KOPT-K1 (cell line): Measurements from ENCODE around the gene IFIT2.
A peak's percentile ranks its signal among the peaks of the same experiment; 100 is the strongest.
"Not testable (repeated sequence)": the region's sequence is repeated elsewhere in the genome, so short reads cannot be mapped to it uniquely, and the experiment has no call there.

Source experiments
- H3K27ac ChIP-seq: fragments of 200-600 bp; sonication (generic); 2 replicates; pipeline ENCODE4 v1.5.1; 2016; ENCODE audit warnings: antibody characterized with exemption, mild to moderate bottlenecking, low read depth, low read length; ENCODE audit not compliant: poor library complexity, severe bottlenecking
- H3K36me3 ChIP-seq: fragments of 200-600 bp; sonication (generic); 2 replicates; pipeline ENCODE4 v1.5.1; 2017; ENCODE audit warnings: antibody characterized with exemption, mild to moderate bottlenecking, low read length, moderate library complexity; ENCODE audit not compliant: insufficient read depth
- H3K9me3 ChIP-seq: fragments of 200-600 bp; sonication (generic); 2 replicates; pipeline ENCODE4 v1.5.1; 2017; ENCODE audit warnings: antibody characterized with exemption, low read length, mild to moderate bottlenecking; ENCODE audit not compliant: insufficient read depth, poor library complexity, severe bottlenecking

IFIT2 gene, protein sequence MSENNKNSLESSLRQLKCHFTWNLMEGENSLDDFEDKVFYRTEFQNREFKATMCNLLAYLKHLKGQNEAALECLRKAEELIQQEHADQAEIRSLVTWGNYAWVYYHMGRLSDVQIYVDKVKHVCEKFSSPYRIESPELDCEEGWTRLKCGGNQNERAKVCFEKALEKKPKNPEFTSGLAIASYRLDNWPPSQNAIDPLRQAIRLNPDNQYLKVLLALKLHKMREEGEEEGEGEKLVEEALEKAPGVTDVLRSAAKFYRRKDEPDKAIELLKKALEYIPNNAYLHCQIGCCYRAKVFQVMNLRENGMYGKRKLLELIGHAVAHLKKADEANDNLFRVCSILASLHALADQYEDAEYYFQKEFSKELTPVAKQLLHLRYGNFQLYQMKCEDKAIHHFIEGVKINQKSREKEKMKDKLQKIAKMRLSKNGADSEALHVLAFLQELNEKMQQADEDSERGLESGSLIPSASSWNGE

DNA sequence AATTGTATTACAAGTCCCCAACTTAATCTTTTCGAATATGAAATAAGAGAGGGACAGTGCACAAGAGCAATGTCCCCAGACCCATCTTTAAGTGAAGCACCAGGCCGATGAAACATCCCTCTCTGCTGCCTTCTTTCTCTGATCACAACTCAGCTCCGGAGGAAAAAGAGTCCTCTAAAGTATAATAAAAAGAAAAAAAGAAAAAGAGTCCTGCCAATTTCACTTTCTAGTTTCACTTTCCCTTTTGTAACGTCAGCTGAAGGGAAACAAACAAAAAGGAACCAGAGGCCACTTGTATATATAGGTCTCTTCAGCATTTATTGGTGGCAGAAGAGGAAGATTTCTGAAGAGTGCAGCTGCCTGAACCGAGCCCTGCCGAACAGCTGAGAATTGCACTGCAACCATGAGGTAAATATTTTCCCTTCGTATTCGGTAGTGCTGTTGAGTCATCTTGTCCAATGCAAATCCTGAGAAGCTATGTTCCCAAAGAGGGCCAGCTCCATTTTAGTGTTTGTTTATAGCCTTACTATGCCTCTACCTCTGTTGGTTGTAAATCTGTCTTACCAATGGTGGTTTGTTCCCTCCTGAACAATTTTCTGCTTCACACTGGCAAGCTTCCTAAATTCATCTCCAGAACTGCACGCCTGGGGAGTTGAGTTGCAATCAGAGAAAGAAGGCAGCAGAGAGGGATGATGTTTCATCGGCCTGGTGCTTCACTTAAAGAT lies at the start of gene IFIT2:
Gene IFIT2, plus strand, starts transcription at position 326 of the 725 bp plus-strand sequence. Its CDS starts 78 bp downstream, at position 404.
- Histone ChIP-seq H3K36me3 (peaks cover 7% of the 10 kb centered on the region), H3K27ac (peak within 1 kb of the TSS; percentile 77), H3K9me3 (no peaks in the 10 kb centered on the region)

- Histone ChIP-seq H3K36me3 (no peaks in the 10 kb centered on the region), H3K27ac (peak overlapping the region; percentile 29), H3K9me3 (peaks cover 26% of the 10 kb centered on the region)
Measured at GRCh38 chr10:89252225-89252585, 49.6 kb upstream of the IFIT2 start.

DNA sequence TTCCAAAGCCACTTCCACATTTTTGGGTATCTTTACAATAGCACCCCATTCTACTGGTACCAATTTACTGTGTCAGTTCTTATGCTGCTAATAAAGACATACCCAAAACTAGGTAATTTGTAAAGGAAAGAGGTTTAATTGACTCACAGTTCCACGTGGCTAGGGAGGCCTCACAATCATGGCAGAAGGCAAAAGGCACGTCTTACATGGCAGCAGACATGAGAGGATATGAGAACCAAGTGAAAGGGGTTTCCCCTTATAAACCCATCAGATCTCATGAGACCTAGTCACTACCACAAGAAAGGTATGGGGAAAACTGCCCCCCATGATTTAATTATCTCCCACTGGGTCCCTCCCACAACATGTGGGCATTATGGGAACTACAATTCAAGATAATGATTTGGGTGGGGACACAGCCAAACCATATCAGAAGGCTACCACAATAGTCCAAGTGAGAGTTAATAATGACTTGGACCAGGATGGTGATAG lies 46.7 kb upstream of the IFIT2 start:
- not testable (repeated sequence) for H3K27ac ChIP-seq, H3K36me3 ChIP-seq
- peaks cover 26% of the 10 kb centered on the region for H3K9me3 ChIP-seq

- H3K36me3 ChIP-seq = no peaks in the 10 kb centered on the region
- H3K9me3 ChIP-seq = peaks cover 26% of the 10 kb centered on the region
- no peak overlapping the region for H3K27ac ChIP-seq
Measured at GRCh38 chr10:89255793-89256192, 46.1 kb upstream of the IFIT2 start.

DNA sequence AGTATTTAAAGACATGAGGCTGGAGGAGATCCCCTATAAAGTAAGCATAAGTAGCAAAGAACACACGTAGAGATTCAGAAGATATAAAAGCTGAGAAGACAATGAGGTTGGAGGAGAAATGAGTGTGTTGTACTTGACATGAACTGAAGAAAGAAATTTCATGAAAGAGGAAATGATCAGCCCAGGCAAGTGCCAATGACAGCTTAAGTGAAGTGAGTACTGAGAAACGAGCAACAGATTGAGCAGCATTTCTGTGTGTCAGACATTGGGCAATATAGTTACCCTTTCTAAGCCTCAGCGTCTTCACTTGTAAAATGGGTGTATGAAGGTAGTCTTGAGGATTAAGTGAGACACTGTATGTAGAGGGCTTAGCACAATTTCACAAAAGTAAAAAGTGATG lies 45.5 kb upstream of the IFIT2 start:
- Histone ChIP-seq H3K9me3 (peaks cover 26% of the 10 kb centered on the region), H3K36me3 (no peaks in the 10 kb centered on the region), H3K27ac (no peak overlapping the region)

- Histone ChIP-seq H3K36me3 (no peaks in the 10 kb centered on the region), H3K9me3 (peaks cover 26% of the 10 kb centered on the region), H3K27ac (no peak overlapping the region)
Measured at GRCh38 chr10:89256962-89257361, 44.9 kb upstream of the IFIT2 start.

- no peaks in the 10 kb centered on the region for H3K36me3 ChIP-seq
- no peak overlapping the region for H3K27ac ChIP-seq
- peaks cover 23% of the 10 kb centered on the region for H3K9me3 ChIP-seq
Measured at GRCh38 chr10:89257581-89257980, 44.3 kb upstream of the IFIT2 start.

DNA sequence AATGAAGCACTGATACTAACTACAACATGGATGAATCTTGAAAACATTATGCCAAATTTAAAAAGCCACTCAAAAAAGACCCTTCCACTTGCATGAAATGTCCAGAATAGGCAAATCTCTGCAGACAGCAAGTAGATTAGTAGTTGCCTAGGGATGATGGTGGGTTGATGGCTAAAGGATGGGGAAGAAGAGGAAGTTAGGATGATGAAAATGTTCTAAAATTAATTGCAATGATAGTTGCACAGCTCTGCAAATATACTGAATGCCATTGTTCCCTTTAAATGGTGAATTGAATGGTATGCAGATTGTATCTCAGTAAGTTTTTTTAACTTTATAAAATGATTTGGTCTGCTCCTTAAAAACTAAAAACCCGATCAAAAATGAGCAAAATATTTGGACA lies 43.0 kb upstream of the IFIT2 start:
- Histone ChIP-seq H3K27ac (no peak overlapping the region), H3K9me3 (peaks cover 14% of the 10 kb centered on the region), H3K36me3 (no peaks in the 10 kb centered on the region)

DNA sequence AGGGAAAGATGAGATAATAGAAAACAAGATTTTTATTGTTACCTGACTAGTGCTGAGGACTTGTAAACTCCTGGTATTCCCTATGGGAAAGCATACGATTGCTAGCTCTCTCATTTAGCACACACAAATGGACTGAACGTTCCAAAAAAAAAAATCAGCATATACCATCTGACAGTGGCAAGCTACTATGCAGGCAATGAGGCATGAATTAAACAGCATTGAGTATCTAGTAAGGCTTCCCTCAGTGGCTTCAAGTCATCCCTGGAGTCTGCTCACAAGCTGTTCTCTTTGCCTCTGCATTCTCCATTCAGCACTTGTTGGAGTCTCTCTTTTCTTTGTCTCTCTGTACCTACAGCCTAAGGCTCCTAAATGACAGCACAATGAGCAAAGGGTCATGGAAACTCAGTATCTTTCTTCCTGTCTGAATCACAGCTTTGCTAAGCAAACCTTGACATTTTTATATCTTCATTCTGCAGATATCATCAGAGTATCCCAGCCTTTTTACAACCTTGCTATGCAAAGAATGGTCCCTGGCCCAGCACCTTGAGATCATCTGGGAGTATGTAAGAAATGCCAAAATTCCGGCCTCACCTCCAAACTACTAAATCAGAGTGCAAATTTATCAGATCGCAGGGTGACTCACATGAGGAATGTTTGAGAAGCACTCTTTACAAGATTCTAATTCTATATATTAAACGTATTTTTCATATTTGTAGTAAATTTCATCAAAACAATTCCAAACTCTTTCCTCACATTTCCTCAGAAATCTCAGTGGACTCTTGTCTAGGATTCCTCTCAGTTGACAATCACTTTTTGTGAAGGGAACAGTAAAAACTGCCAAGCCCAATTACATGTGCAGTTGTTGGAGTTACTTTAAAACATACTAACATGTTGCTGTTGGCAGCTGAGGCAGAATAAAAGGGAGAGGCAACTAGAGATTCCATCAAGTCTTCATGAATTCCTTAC lies 39.5 kb upstream of the IFIT2 start:
- Histone ChIP-seq H3K27ac (no peak overlapping the region), H3K36me3 (no peaks in the 10 kb centered on the region), H3K9me3 (peaks cover 14% of the 10 kb centered on the region)

DNA sequence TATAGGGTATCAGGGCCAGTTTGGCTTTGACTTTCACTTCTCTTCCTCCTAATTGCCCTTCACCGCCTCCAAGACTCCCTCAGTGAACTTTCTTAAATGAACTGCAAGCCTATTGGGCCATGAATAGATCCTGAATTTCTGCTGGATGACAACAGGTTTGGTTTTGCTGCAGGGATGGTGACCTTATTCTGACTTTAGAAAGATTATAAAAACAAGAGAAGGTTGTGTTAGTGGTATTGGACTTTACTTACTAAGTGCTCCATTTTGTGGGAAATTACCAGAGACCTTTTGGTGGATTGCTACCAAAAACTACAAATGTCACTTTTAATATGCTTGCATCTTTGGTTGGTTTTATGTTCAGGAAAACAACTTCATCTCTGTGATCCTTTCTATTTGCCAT lies 38.8 kb upstream of the IFIT2 start:
- Histone ChIP-seq H3K36me3 (no peaks in the 10 kb centered on the region), H3K27ac (no peak overlapping the region), H3K9me3 (peaks cover 14% of the 10 kb centered on the region)

DNA sequence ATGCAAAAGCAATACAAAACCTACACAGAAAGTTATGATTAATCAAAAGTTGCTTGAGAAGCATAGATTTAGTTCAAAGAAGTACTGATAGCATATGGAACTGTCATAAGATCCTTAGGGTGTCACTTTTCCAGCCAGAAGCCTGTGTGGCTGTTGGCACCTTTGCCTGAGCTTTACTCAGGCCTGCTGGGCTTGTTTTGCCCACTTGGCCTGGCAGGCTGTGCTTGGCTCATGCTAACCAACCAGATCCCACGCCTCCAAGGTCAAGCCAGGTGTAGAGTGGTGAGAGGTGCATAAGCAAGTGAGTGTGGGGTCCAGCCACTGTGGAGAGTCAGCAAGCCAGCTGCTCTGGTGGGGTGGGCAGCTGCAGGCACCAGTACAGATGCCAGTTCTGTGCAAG lies 38.3 kb upstream of the IFIT2 start:
- Histone ChIP-seq H3K27ac (no peak overlapping the region), H3K36me3 (no peaks in the 10 kb centered on the region), H3K9me3 (peaks cover 14% of the 10 kb centered on the region)

DNA sequence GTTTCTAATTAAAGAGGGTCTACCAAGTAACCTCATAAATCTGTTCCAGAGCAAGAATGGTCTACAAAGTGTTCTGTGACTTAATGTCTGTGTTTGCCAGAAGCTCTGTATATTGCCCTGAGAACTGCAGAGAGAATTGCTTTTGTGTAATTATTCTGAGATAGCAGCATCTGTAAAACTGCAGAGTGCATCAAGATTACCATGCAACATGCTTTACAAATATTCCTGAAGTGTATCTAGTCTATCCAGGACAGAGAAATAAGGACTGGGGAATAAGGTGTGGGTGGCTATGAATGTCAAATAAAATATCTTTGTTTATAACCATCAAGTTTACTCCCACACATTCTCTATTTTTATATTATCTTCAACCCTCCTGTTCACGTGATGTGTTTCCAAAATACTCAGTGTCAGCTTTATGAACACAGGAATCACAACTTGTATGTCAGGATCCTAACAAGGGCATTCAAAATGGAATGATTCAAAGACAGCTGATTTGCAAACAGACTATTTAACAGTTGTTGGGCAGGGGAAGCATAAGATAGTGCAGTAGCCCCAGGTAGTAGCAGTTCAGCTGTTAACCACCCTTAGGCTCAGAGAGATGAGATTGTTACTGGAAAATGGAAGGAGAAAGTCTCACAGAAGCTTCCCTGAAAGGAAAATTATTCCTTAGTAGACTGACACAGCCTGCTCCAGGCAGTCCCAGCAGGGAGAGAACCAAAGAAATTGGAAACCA lies 35.0 kb upstream of the IFIT2 start:
- Histone ChIP-seq H3K9me3 (peaks cover 14% of the 10 kb centered on the region), H3K27ac (no peak overlapping the region), H3K36me3 (no peaks in the 10 kb centered on the region)

DNA sequence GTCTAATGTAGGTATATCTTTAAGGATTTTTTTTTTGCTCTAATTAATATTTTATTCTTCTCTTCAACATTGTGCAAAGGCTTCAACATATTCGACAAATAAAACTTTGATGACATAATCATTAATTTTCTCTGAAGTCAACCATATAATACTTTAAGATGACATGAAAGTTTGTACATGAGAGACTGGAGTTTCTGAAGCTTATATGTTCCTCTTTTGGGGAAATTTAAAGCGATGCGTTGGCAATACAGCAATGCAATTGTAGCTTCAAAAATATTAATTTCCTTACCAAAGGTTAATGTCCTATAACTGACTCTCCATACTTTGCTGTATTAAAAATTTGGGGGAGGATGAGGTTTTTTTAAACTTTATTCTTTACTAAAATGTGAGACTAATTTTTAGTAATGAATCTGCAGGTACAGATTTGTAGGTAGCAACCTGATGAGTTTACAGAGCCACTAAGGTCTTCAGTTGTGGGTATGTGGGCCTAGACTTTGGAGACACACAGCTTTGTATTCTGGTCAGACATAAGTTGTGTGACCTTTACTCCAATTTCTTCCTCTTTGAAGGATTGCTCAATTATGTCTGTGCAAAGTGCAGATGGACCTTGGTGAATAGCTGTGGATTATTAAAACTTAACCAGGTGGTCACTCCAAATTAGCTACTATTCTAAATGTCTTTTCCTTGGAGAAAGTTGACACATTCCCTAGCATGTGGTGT lies 32.3 kb upstream of the IFIT2 start:
- no peaks in the 10 kb centered on the region for H3K36me3 ChIP-seq
- no peak overlapping the region for H3K27ac ChIP-seq
- peaks cover 3% of the 10 kb centered on the region for H3K9me3 ChIP-seq

- Histone ChIP-seq H3K36me3 (no peaks in the 10 kb centered on the region), H3K9me3 (no peaks in the 10 kb centered on the region), H3K27ac (no peak overlapping the region)
Measured at GRCh38 chr10:89270153-89270483, 31.7 kb upstream of the IFIT2 start.
